ENCODE measurements around the gene RAB38.

RAB38 gene

DNA sequence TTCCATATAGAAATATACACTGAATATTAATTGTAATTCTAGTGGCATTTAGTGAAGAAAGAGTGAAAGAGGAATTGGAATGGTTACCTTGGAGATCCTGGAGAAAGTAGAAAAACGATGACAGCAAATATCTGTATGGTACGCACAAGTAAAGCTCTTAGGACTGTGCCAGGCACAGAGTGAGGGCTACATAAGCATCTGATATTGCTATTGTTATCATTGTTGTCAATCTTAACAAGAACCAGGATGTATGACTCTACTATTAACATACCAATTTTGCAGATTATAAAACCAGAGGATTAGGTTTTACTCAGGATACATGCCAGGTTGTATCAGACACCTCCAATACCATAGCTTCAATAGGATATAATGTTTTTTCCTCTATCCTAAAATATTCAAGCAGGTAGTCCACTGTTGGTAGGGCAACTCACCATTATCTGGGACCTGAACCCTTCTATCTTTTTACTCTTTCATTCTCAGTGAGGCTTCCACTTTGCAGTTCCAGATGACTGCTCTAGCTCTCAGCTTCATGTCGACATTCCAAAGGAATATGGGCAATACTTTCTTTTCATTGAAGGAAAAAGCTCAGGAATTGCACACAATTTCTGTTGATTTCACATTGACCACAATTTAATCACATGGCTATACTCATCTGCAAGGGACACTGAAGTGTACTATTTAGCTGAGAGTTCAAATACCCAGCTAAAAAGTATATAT lies 73.2 kb downstream of the RAB38 start:
- no peak for DNase-seq

DNA sequence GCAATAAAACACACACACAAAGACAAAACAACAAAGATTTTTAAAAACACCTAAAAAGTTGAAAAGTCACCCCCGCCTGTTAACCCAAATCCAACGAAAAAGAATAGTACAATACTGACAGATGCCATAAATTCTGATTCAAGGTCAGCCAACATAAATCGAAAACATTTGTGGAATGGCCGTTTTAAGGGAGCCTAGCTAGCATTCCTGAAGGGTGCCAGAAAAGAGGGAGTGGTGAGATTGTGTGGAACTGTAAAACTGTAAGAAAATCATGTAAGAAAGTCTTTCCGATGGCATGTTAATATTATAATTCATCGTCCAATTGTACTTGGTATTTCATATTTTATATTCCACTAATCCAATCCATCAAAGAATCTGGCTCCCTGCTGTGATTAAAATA lies 75.1 kb downstream of the RAB38 start:
- no peak for DNase-seq

DNA sequence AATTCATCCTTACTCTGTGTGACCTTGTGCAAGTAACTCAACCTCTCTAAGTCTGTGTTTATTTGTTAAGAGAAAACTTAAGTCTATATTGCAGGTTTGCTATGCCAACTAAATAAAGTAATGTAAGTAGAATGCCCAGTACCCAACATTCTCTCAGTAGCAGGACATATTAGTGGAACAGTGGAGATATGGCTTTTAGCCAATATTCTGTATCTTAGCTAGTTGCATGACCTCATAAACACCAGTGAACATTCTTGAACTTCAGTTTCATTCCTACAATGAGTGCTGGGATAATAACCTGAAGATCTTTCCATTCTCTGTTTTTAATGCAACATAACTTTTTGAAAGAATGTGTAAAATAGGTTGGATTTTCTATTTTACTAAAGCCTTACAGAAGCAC lies 77.0 kb downstream of the RAB38 start:
- DNase-seq: no peak

DNA sequence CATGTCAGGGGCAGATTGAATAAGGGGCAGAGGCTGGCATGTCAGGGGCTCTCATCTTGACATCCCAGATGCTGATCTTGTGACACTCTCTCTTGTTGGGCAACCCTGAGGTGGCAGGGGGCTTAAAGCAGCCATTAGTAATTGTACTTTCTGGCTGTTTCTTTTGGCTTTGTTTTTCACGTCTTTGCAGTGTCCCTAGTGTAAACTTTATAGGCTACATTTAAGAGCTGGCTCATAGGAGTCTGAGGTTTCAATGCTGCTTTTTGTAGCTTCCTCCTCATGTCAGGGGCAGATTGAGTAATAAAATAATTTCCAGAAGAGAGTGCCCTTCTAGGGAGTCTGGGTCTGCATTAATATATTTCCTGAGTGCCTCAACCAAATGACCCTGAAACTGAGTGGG lies 86.1 kb downstream of the RAB38 start:
- DNase-seq: no peak

DNA sequence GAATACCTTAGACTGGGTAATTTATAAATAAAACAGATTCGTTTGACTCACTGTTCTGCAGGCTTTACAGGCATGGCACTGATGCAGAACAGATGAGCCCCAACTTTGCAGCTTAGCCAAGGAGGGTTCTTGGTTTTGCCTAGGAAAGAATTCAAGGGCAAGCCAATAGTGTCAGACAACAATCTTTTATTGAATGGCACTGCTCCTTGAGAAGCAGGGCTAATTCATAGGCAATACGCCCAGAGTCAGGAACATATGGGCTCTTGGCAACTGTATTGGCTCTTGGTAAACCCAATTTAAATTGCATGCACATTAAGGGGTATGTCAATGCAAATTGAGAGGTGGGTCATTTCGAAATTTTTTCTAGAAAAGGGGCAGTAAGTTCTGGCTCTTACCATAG lies 87.9 kb downstream of the RAB38 start:
- DNase-seq: no peak

DNA sequence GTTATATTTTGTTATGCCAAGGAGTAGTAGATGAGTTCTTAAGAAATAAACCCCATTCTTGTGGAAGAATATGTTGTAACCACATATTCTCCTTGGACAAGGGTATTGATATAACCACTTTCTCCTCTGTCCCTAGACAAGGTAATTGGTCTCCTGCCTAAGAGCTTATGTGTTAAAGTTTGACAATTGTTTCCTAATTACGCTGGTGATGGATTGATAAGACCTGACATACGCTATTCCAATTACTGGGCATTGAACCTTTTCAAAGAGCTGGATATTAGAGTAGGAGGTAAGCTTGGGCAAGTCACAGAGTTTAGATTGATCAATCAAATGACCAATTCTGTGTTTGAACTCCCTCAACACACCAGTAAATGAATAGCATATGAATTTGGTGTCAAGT lies 88.9 kb downstream of the RAB38 start:
- no peak for DNase-seq

DNA sequence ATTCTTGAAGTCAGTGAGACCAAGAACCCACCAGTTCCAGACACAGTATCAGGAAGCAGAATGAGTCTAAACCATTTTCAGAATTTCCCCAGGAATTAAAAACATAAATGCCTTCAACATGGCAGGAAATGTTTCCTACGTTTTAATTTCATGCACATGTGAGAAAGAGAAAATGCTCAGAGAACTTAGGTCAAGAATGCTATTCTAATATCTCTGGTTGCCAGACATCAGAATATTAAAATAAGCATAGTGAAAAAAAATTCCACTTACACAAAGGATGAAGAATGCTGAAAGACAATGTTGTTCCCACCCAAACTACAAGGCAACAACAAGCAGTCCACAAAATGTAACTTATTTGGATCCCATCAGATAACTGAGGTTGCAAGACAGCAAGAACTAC lies 104.8 kb downstream of the RAB38 start:
- no peak for DNase-seq

DNA sequence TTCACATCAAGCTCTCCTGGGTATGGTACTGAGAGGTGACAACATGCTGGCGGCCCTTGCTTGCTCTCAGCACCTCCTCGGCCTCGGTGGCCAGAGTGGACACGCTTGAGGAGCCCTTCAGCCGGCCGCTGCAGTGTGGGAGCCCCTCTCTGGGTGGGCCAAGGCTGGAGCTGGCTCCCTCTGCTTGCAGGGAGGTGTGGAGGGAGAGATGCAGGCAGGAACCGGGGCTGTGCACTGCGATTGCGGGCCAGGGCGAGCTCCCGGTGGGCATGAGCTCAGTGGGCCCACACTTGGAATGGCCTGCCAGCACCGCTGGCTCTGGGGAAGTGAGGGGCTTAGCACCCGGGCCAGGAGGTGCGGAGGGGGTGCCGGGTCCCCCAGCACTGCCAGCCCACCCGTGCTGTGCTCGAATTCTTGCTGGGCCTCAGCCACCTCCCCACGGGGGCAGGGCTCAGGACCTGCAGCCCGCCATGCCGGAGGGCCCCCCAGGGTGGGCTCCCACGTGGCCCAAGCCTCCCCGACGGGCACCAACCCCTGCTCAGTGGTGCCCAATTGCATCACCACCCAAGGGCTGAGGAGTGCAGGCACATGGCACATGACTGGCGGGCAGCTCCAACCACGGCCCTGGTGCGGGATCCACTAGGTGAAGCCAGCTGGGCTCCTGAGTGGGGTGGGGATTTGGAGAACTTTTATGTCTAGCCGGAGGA lies 106.2 kb downstream of the RAB38 start:
- no peak for DNase-seq

DNA sequence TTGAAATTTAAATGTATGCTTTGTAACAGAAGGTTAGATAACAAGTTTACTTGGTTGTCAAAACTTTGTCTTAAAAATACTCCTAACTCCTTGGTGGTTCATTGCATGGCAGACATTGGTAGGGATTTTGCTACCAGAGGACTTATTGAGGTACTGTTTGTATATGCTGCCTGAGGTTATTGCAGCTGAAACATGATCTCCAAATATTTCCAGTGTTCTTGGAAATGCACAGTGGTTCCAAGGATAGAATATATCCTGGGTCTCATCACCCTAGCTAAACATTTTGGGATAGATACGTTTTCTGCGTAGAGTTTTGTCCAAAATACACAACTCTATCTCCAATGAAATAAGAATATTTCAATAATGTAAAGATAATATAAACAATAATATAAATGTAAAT lies 109.2 kb downstream of the RAB38 start:
- DNase-seq: no peak

DNA sequence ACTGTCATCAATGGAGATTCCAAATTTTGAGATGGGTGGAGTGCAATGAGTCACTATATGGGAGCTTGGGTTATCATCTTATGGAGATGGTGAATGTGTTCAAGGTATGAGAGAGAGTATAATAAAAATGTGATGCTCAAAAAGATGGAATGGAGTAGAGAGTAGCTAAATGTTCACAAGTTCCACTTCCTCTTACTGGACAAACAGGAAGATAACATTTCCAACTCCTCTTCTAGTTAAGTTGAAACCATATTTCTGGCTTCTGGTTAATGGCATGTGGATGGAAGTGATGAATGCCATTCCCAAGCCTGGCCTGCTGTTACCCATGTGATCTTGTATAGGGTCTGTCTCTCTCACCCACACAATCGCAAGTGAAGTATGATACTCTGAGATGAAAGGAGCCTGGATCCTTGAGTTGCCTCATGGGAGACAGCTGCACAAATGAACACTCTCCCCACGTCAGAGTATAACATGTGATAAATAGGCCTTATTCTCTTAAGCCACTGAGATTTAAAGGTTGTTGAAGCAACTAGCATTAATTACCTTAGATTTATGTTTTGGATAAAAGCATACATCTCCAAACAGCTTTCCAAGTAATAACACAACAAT lies 111.0 kb downstream of the RAB38 start:
- DNase-seq: no peak
